Measurements from ENCODE around the gene NT5C1A. TPM values are rescaled to one million over a fixed set of nuclear protein-coding genes. Genes with fewer than 3 reads are reported as not detected.
A peak's percentile ranks its signal among the peaks of the same experiment; 100 is the strongest.

The NT5C1A gene
- total RNA-seq, 6 experiments from 2014 or later: not detected

GRCh38 chr1:39700348-39700747 is 28.4 kb upstream of the NT5C1A start:
- H3K4me3 Mint-ChIP-seq: no peak overlapping the region
- H3K27ac Mint-ChIP-seq: no peak overlapping the region
- TF ChIP-seq CTCF (IDR thresholded peaks at IDR 0.05): no peak
- DNase-seq: no peak
- H3K36me3 Mint-ChIP-seq (ENCODE audit: low read depth): no peaks in the 10 kb centered on the region
- peaks cover 11% of the 10 kb centered on the region for H3K4me1 Mint-ChIP-seq (ENCODE audit: low read depth)
- peaks cover 52% of the 10 kb centered on the region for H3K27me3 Mint-ChIP-seq (ENCODE audit: insufficient read depth)
- H3K9me3 Mint-ChIP-seq: no peaks in the 10 kb centered on the region

- Mint-ChIP-seq H3K4me3 (no peak overlapping the region), H3K36me3 (ENCODE audit: low read depth) (no peaks in the 10 kb centered on the region), H3K9me3 (no peaks in the 10 kb centered on the region), H3K4me1 (ENCODE audit: low read depth) (peaks cover 11% of the 10 kb centered on the region), H3K27ac (no peak overlapping the region), H3K27me3 (ENCODE audit: insufficient read depth) (peaks cover 56% of the 10 kb centered on the region)
- TF ChIP-seq CTCF (IDR thresholded peaks at IDR 0.05): peak; percentile 51
- no peak for DNase-seq
Observed at GRCh38 chr1:39699419-39699818, 27.5 kb upstream of the NT5C1A start.

- no peak overlapping the region for H3K27ac Mint-ChIP-seq
- H3K36me3 Mint-ChIP-seq (ENCODE audit: low read depth): no peaks in the 10 kb centered on the region
- H3K4me1 Mint-ChIP-seq (ENCODE audit: low read depth): peaks cover 11% of the 10 kb centered on the region
- TF ChIP-seq CTCF (IDR thresholded peaks at IDR 0.05): no peak
- no peak overlapping the region for H3K4me3 Mint-ChIP-seq
- no peak for DNase-seq
- H3K27me3 Mint-ChIP-seq (ENCODE audit: insufficient read depth): peaks cover 62% of the 10 kb centered on the region
- no peaks in the 10 kb centered on the region for H3K9me3 Mint-ChIP-seq
Observed at GRCh38 chr1:39698568-39698967, 26.7 kb upstream of the NT5C1A start.

- Mint-ChIP-seq H3K4me1 (ENCODE audit: low read depth) (peaks cover 7% of the 10 kb centered on the region), H3K27ac (no peak overlapping the region), H3K27me3 (ENCODE audit: insufficient read depth) (peaks cover 66% of the 10 kb centered on the region), H3K36me3 (ENCODE audit: low read depth) (no peaks in the 10 kb centered on the region), H3K4me3 (no peak overlapping the region), H3K9me3 (no peaks in the 10 kb centered on the region)
- TF ChIP-seq CTCF (IDR thresholded peaks at IDR 0.05): no peak
- no peak for DNase-seq
Observed at GRCh38 chr1:39696448-39696847, 24.5 kb upstream of the NT5C1A start.

- no peak for DNase-seq
- no peaks in the 10 kb centered on the region for H3K36me3 Mint-ChIP-seq (ENCODE audit: low read depth)
- no peaks in the 10 kb centered on the region for H3K4me1 Mint-ChIP-seq (ENCODE audit: low read depth)
- no peak overlapping the region for H3K27ac Mint-ChIP-seq
- peaks cover 63% of the 10 kb centered on the region for H3K27me3 Mint-ChIP-seq (ENCODE audit: insufficient read depth)
- no peaks in the 10 kb centered on the region for H3K9me3 Mint-ChIP-seq
- no peak for TF ChIP-seq CTCF (IDR thresholded peaks at IDR 0.05)
- no peak overlapping the region for H3K4me3 Mint-ChIP-seq
Observed at GRCh38 chr1:39695016-39695415, 23.1 kb upstream of the NT5C1A start.

DNA sequence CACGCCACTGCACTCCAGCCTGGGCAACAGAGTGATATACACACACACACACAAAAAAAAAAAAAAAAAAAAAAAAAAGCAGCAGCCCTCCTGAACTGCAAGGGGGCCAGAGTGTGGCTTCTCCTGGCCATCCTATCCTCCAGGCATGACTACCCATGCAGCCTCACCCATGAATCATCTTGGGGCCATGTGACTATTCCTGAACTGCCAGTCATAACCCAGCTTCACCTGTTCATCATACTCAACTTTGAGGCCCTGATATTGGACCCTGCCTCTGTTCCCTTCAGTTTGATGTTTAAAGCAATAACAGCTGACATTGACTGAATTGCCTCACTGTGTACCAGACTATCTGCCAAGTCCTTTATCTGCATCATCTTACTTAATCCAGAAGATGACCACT is 22.1 kb upstream of the NT5C1A start:
- H3K27me3 Mint-ChIP-seq (ENCODE audit: insufficient read depth): peaks cover 63% of the 10 kb centered on the region
- H3K4me3 Mint-ChIP-seq: no peak overlapping the region
- no peaks in the 10 kb centered on the region for H3K4me1 Mint-ChIP-seq (ENCODE audit: low read depth)
- no peak overlapping the region for H3K27ac Mint-ChIP-seq
- no peak for DNase-seq
- TF ChIP-seq CTCF (IDR thresholded peaks at IDR 0.05): no peak
- no peaks in the 10 kb centered on the region for H3K9me3 Mint-ChIP-seq
- no peaks in the 10 kb centered on the region for H3K36me3 Mint-ChIP-seq (ENCODE audit: low read depth)
